ENCODE data around the gene STEAP3.

DNA sequence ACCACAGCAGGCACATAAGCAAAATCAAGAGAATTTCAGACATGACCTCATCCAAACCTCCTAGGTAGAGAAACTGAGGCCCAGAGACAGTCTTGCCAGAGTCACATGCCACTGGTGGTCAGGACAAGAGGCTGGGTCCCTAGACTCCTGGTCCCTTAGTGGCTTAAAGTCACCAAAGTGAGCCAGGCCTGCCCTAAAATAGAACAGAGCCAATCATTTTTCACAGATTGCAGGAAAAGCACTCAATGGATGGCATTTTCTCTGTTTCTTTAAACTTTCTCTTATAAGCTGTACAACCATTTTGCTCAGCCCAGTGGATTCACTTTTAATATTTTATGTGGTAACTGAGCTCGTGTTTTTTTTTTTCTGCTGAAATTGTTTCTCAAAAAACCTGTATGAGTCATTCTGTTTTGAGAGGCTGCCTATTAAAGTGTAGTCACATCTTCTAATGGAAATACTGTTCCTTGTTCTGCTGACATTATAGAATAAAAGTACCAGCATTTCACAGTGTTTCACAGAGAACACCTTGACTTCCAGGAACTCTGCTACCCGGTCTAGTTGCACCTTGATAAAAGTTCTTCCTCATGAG lies 29.6 kb downstream of the STEAP3 start:
- TF ChIP-seq ZNF274 (IDR thresholded peaks at IDR 0.05; ENCODE audit: low read depth, low read length) (no peak), SUZ12 (IDR thresholded peaks at IDR 0.05; ENCODE audit: extremely low read depth, insufficient read depth, insufficient read length) (no peak)

Measured in NT2/D1 (cell line).